Measurements from ENCODE around the gene EN2. TPM values are rescaled to one million over a fixed set of nuclear protein-coding genes. Genes with fewer than 3 reads are reported as not detected.

EN2 gene
- total and polyA plus RNA-seq, 2 of the 13 experiments (the other 11 are each of a cell fraction or from before 2014, with no cell fraction given): not detected

GRCh38 chr7:155452505-155453295, 5.2 kb upstream of the EN2 start:
- Histone ChIP-seq H3K4me3 (replicated peaks in 1 of 3; ENCODE audit: insufficient read depth in 1 of 3, low read depth in 2 of 3, low read length in 3 of 3) (no peak overlapping the region), H3K27me3 (ENCODE audit: control insufficient read depth in 1 of 2, insufficient read depth in 2 of 2, low read length in 2 of 2) (peaks cover 12 to 87% of the 10 kb centered on the region in 2 experiments), H3K9me3 (ENCODE audit: low read length) (no peaks in the 10 kb centered on the region), H3K4me1 (ENCODE audit: insufficient read depth, low read length) (no peaks in the 10 kb centered on the region), H2AFZ (ENCODE audit: low read length) (no peak overlapping the region), H3K9ac (ENCODE audit: insufficient read depth, low read depth, low read length) (no peak overlapping the region), H3K27ac (ENCODE audit: extremely low read length, insufficient read depth, low read length) (no peak overlapping the region), H3K36me3 (replicated peaks in 1 of 2; ENCODE audit: control insufficient read depth in 1 of 2, insufficient read depth in 2 of 2, low read length in 2 of 2) (no peaks in the 10 kb centered on the region), H3K79me2 (ENCODE audit: insufficient read depth, low read length) (no peaks in the 10 kb centered on the region), H3K4me2 (ENCODE audit: low read depth, low read length) (no peak overlapping the region), H4K20me1 (ENCODE audit: insufficient read depth, low read length) (no peaks in the 10 kb centered on the region)
- CTCF ChIA-PET (ENCODE audit: low intra/inter-chr PET ratio, low total read pairs): no interaction called here
- WGBS (ENCODE audit: low lambda C conversion rate): 30% methylated on average over 5 of the region's 5 CpGs
- ATAC-seq: no peak
- BruUV-seq (replicated peaks): no TSS peak
- POLR2A ChIA-PET: no interaction called here
- intact Hi-C loops (cut with micrococcal nuclease; ENCODE audit: unreplicated experiment) (no loop called here), in situ Hi-C loops (cut with HindIII; ENCODE audit: extremely low pct_ligation_motif_present, low pct_unique_long_range_greater_than_20kb) (no loop called here)
- no peak for DNase-seq (ENCODE audit: low spot score)
- no peak for FAIRE-seq
- TF ChIP-seq ZNF234 (CRISPR knock-in tag; conservative IDR thresholded peaks at IDR 0.05) (no peak), ZNF891 (CRISPR knock-in tag; IDR thresholded peaks at IDR 0.05) (no peak), LCORL (IDR thresholded peaks at IDR 0.05) (no peak), LCORL (CRISPR knock-in tag; IDR thresholded peaks at IDR 0.05) (no peak), ZNF224 (CRISPR knock-in tag; IDR thresholded peaks at IDR 0.05) (no peak), KDM1A (CRISPR knock-in tag; IDR thresholded peaks at IDR 0.05) (no peak), DMTF1 (CRISPR knock-in tag; IDR thresholded peaks at IDR 0.05) (no peak), ZNF367 (CRISPR knock-in tag; IDR thresholded peaks at IDR 0.05; ENCODE audit: borderline replicate concordance) (no peak), ZNF703 (CRISPR knock-in tag; IDR thresholded peaks at IDR 0.05; ENCODE audit: borderline replicate concordance) (no peak), PRMT3 (CRISPR knock-in tag; IDR thresholded peaks at IDR 0.05; ENCODE audit: borderline replicate concordance, low read depth) (no peak), SSRP1 (CRISPR knock-in tag; IDR thresholded peaks at IDR 0.05) (no peak), ZGPAT (CRISPR knock-in tag; IDR thresholded peaks at IDR 0.05) (no peak), ZNF296 (CRISPR knock-in tag; conservative IDR thresholded peaks at IDR 0.05) (no peak), TBP (CRISPR knock-in tag; IDR thresholded peaks at IDR 0.05) (no peak), EHMT2 (IDR thresholded peaks at IDR 0.05; ENCODE audit: borderline replicate concordance, low read depth, low read length) (no peak)
- TF ChIP-seq, protein P1, sequence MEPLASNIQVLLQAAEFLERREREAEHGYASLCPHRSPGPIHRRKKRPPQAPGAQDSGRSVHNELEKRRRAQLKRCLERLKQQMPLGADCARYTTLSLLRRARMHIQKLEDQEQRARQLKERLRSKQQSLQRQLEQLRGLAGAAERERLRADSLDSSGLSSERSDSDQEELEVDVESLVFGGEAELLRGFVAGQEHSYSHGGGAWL (CRISPR knock-in tag; IDR thresholded peaks at IDR 0.05): no peak
- TF ChIP-seq, protein P2, sequence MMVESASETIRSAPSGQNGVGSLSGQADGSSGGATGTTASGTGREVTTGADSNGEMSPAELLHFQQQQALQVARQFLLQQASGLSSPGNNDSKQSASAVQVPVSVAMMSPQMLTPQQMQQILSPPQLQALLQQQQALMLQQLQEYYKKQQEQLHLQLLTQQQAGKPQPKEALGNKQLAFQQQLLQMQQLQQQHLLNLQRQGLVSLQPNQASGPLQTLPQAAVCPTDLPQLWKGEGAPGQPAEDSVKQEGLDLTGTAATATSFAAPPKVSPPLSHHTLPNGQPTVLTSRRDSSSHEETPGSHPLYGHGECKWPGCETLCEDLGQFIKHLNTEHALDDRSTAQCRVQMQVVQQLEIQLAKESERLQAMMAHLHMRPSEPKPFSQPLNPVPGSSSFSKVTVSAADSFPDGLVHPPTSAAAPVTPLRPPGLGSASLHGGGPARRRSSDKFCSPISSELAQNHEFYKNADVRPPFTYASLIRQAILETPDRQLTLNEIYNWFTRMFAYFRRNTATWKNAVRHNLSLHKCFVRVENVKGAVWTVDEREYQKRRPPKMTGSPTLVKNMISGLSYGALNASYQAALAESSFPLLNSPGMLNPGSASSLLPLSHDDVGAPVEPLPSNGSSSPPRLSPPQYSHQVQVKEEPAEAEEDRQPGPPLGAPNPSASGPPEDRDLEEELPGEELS (CRISPR knock-in tag; IDR thresholded peaks at IDR 0.05): no peak

Data from HepG2 (cell line).